ENCODE measurements around the gene DNAH8. TPM values are rescaled to one million over a fixed set of nuclear protein-coding genes. Genes with fewer than 3 reads are reported as not detected.

DNAH8 gene
- total RNA-seq, 1 donor from 2014 or later = 14.6 TPM

DNA sequence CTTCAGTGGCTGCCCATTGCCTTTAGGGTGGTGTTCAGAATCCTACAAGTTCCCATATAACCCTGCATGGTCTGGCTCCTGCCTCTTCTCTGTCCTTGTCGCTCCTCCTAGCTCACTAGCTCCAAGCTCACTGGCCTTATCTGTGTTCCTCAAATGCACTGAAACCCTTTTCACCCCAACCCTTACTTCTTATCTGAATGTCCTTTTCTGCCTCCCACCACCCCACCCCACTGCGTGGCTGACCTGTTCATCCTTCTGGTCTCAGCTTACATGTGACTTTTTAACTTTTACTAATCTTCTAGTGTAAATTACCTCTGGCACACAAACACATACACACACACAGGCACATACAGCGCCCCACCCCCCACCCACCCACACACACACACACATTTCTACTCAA, 292.5 kb downstream of the DNAH8 start:
- no peaks in the 10 kb centered on the region for H3K9me3 ChIP-seq (ENCODE audit: control insufficient read depth in 3 of 3, low read length in 3 of 3)
- no peaks in the 10 kb centered on the region for H3K4me1 ChIP-seq (ENCODE audit: control insufficient read depth in 3 of 3, insufficient read depth in 3 of 3, low read length in 3 of 3)
- H3K27me3 ChIP-seq (ENCODE audit: control insufficient read depth in 3 of 3, insufficient read depth in 3 of 3, low read length in 3 of 3) = peaks cover 0 to 11% (median 10%) of the 10 kb centered on the region in 3 donors
- no peak overlapping the region for H3K4me3 ChIP-seq (ENCODE audit: low read length in 3 of 3)
- no peak overlapping the region for H3K9ac ChIP-seq (ENCODE audit: low read depth in 1 of 3, low read length in 3 of 3)
- no peaks in the 10 kb centered on the region for H3K36me3 ChIP-seq (ENCODE audit: control insufficient read depth in 3 of 3, insufficient read depth in 3 of 3, low read length in 3 of 3)
- no peak overlapping the region for H3K27ac ChIP-seq (ENCODE audit: low read depth, low read length)

GRCh38 chr6:39008737-39009136, 293.6 kb downstream of the DNAH8 start:
- Histone ChIP-seq H3K4me3 (ENCODE audit: low read length in 3 of 3) (no peak overlapping the region), H3K36me3 (ENCODE audit: control insufficient read depth in 3 of 3, insufficient read depth in 3 of 3, low read length in 3 of 3) (no peaks in the 10 kb centered on the region), H3K9me3 (ENCODE audit: control insufficient read depth in 3 of 3, low read length in 3 of 3) (no peaks in the 10 kb centered on the region), H3K27ac (ENCODE audit: low read depth, low read length) (no peak overlapping the region), H3K9ac (ENCODE audit: low read depth in 1 of 3, low read length in 3 of 3) (no peak overlapping the region), H3K4me1 (ENCODE audit: control insufficient read depth in 3 of 3, insufficient read depth in 3 of 3, low read length in 3 of 3) (no peaks in the 10 kb centered on the region), H3K27me3 (ENCODE audit: control insufficient read depth in 3 of 3, insufficient read depth in 3 of 3, low read length in 3 of 3) (peaks cover 0 to 11% (median 5%) of the 10 kb centered on the region in 3 donors)

- no peaks in the 10 kb centered on the region for H3K9me3 ChIP-seq (ENCODE audit: control insufficient read depth in 3 of 3, low read length in 3 of 3)
- no peak overlapping the region for H3K27ac ChIP-seq (ENCODE audit: low read depth, low read length)
- H3K9ac ChIP-seq (ENCODE audit: low read depth in 1 of 3, low read length in 3 of 3) = no peak overlapping the region
- H3K4me3 ChIP-seq (ENCODE audit: low read length in 3 of 3) = no peak overlapping the region
- peaks cover 0 to 11% (median 5%) of the 10 kb centered on the region in 3 donors for H3K27me3 ChIP-seq (ENCODE audit: control insufficient read depth in 3 of 3, insufficient read depth in 3 of 3, low read length in 3 of 3)
- no peaks in the 10 kb centered on the region for H3K4me1 ChIP-seq (ENCODE audit: control insufficient read depth in 3 of 3, insufficient read depth in 3 of 3, low read length in 3 of 3)
- H3K36me3 ChIP-seq (ENCODE audit: control insufficient read depth in 3 of 3, insufficient read depth in 3 of 3, low read length in 3 of 3) = no peaks in the 10 kb centered on the region
These were observed 294.4 kb downstream of the DNAH8 start for GRCh38 chr6:39009476-39009875.

GRCh38 chr6:39016839-39017546, 301.9 kb downstream of the DNAH8 start:
- no peaks in the 10 kb centered on the region for H3K4me1 ChIP-seq (ENCODE audit: control insufficient read depth in 3 of 3, insufficient read depth in 3 of 3, low read length in 3 of 3)

DNA sequence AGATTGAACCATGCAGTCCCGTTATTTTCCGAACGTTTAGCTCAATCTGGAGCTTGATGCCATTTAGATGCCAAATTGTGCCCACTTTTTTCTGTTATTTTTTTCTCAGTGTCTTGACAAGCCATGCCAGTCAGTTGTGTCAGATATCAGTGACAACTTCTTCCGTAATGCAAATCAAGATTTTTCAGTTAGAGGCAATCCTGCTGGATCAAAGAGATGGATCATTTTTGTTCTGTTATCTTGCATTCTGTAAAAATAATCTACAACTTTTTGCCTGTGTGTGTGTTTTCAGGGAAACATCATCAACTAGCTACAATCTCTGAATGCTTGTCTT, 302.4 kb downstream of the DNAH8 start:
- Histone ChIP-seq H3K9ac (ENCODE audit: low read depth in 1 of 3, low read length in 3 of 3) (no peak overlapping the region), H3K27ac (ENCODE audit: low read depth, low read length) (no peak overlapping the region), H3K27me3 (ENCODE audit: control insufficient read depth in 3 of 3, insufficient read depth in 3 of 3, low read length in 3 of 3) (peaks cover 0 to 10% (median 4%) of the 10 kb centered on the region in 3 donors), H3K4me1 (ENCODE audit: control insufficient read depth in 3 of 3, insufficient read depth in 3 of 3, low read length in 3 of 3) (no peaks in the 10 kb centered on the region), H3K36me3 (ENCODE audit: control insufficient read depth in 3 of 3, insufficient read depth in 3 of 3, low read length in 3 of 3) (no peaks in the 10 kb centered on the region), H3K4me3 (ENCODE audit: low read length in 3 of 3) (no peak overlapping the region), H3K9me3 (ENCODE audit: control insufficient read depth in 3 of 3, low read length in 3 of 3) (no peaks in the 10 kb centered on the region)

More at GRCh38 chr6:39016839-39017546, 301.9 kb downstream of the DNAH8 start:
- no peaks in the 10 kb centered on the region for H3K36me3 ChIP-seq (ENCODE audit: control insufficient read depth in 3 of 3, insufficient read depth in 3 of 3, low read length in 3 of 3)
- no peak overlapping the region for H3K27ac ChIP-seq (ENCODE audit: low read depth, low read length)
- H3K4me3 ChIP-seq (ENCODE audit: low read length in 3 of 3) = no peak overlapping the region
- no peak overlapping the region for H3K9ac ChIP-seq (ENCODE audit: low read depth in 1 of 3, low read length in 3 of 3)
- H3K9me3 ChIP-seq (ENCODE audit: control insufficient read depth in 3 of 3, low read length in 3 of 3) = no peaks in the 10 kb centered on the region
- H3K27me3 ChIP-seq (ENCODE audit: control insufficient read depth in 3 of 3, insufficient read depth in 3 of 3, low read length in 3 of 3) = peaks cover 0 to 8% (median 4%) of the 10 kb centered on the region in 3 donors

- H3K4me1 ChIP-seq (ENCODE audit: control insufficient read depth in 3 of 3, insufficient read depth in 3 of 3, low read length in 3 of 3) = no peaks in the 10 kb centered on the region
- H3K9ac ChIP-seq (ENCODE audit: low read depth in 1 of 3, low read length in 3 of 3) = no peak overlapping the region
- no peaks in the 10 kb centered on the region for H3K9me3 ChIP-seq (ENCODE audit: control insufficient read depth in 3 of 3, low read length in 3 of 3)
- no peak overlapping the region for H3K27ac ChIP-seq (ENCODE audit: low read depth, low read length)
- no peaks in the 10 kb centered on the region for H3K36me3 ChIP-seq (ENCODE audit: control insufficient read depth in 3 of 3, insufficient read depth in 3 of 3, low read length in 3 of 3)
- H3K4me3 ChIP-seq (ENCODE audit: low read length in 3 of 3) = no peak overlapping the region
- peaks cover 0 to 12% (median 4%) of the 10 kb centered on the region in 3 donors for H3K27me3 ChIP-seq (ENCODE audit: control insufficient read depth in 3 of 3, insufficient read depth in 3 of 3, low read length in 3 of 3)
These were observed 303.0 kb downstream of the DNAH8 start for GRCh38 chr6:39018103-39018502.

DNA sequence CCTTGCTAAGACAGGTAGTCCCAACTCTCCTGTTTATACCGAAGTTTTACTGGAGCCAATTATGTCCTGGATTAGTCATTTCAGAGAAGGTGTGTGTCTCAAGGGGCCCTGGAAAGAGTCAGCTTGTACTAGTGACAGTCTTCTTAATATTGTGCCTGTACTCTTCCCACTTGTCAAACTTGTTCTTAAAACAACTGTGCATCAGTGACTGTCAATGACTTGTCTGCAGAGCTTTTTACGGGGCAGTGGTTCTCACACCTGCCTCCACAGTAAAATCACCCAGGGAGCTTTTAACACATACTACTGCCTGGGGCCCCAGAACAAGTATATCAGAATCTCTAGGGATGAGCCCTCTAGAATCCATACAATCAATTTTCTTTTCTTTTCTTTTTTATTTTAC, 305.0 kb downstream of the DNAH8 start:
- Histone ChIP-seq H3K27me3 (ENCODE audit: control insufficient read depth in 3 of 3, insufficient read depth in 3 of 3, low read length in 3 of 3) (peaks cover 4 to 12% (median 5%) of the 10 kb centered on the region in 3 donors), H3K4me3 (ENCODE audit: low read length in 3 of 3) (no peak overlapping the region), H3K9me3 (ENCODE audit: control insufficient read depth in 3 of 3, low read length in 3 of 3) (no peaks in the 10 kb centered on the region), H3K27ac (ENCODE audit: low read depth, low read length) (no peak overlapping the region), H3K9ac (ENCODE audit: low read depth in 1 of 3, low read length in 3 of 3) (no peak overlapping the region), H3K4me1 (ENCODE audit: control insufficient read depth in 3 of 3, insufficient read depth in 3 of 3, low read length in 3 of 3) (no peaks in the 10 kb centered on the region), H3K36me3 (ENCODE audit: control insufficient read depth in 3 of 3, insufficient read depth in 3 of 3, low read length in 3 of 3) (no peaks in the 10 kb centered on the region)

GRCh38 chr6:39021041-39021440, 305.9 kb downstream of the DNAH8 start:
- H3K9me3 ChIP-seq (ENCODE audit: control insufficient read depth in 3 of 3, low read length in 3 of 3) = no peaks in the 10 kb centered on the region
- H3K4me1 ChIP-seq (ENCODE audit: control insufficient read depth in 3 of 3, insufficient read depth in 3 of 3, low read length in 3 of 3) = no peaks in the 10 kb centered on the region
- peaks cover 4 to 12% (median 5%) of the 10 kb centered on the region in 3 donors for H3K27me3 ChIP-seq (ENCODE audit: control insufficient read depth in 3 of 3, insufficient read depth in 3 of 3, low read length in 3 of 3)
- no peak overlapping the region for H3K9ac ChIP-seq (ENCODE audit: low read depth in 1 of 3, low read length in 3 of 3)
- no peak overlapping the region for H3K27ac ChIP-seq (ENCODE audit: low read depth, low read length)
- no peaks in the 10 kb centered on the region for H3K36me3 ChIP-seq (ENCODE audit: control insufficient read depth in 3 of 3, insufficient read depth in 3 of 3, low read length in 3 of 3)
- no peak overlapping the region for H3K4me3 ChIP-seq (ENCODE audit: low read length in 3 of 3)

DNA sequence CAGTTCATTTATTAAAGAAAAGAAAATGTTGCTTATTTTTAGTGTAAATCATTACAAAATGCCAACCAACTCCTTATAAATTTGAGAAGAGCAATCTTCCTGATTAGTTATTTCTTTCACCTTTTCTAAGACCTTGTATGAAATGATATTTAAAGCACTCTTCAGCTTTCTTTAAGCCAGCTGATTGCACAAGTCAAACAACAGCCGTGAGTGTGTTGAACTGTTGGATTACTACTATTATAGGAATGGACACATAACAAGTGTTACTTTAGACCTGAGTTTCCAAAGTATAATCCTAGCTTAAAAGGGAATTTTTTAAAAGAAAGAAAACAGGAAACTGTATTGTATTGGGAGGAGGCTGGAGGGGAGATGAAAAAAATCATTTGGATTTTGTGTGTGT, 306.7 kb downstream of the DNAH8 start:
- H3K27ac ChIP-seq (ENCODE audit: low read depth, low read length) = no peak overlapping the region
- H3K9ac ChIP-seq (ENCODE audit: low read depth in 1 of 3, low read length in 3 of 3) = no peak overlapping the region
- H3K27me3 ChIP-seq (ENCODE audit: control insufficient read depth in 3 of 3, insufficient read depth in 3 of 3, low read length in 3 of 3) = peaks cover 4 to 12% (median 5%) of the 10 kb centered on the region in 3 donors
- no peak overlapping the region for H3K4me3 ChIP-seq (ENCODE audit: low read length in 3 of 3)
- H3K9me3 ChIP-seq (ENCODE audit: control insufficient read depth in 3 of 3, low read length in 3 of 3) = no peaks in the 10 kb centered on the region
- H3K4me1 ChIP-seq (ENCODE audit: control insufficient read depth in 3 of 3, insufficient read depth in 3 of 3, low read length in 3 of 3) = no peaks in the 10 kb centered on the region
- no peaks in the 10 kb centered on the region for H3K36me3 ChIP-seq (ENCODE audit: control insufficient read depth in 3 of 3, insufficient read depth in 3 of 3, low read length in 3 of 3)

DNA sequence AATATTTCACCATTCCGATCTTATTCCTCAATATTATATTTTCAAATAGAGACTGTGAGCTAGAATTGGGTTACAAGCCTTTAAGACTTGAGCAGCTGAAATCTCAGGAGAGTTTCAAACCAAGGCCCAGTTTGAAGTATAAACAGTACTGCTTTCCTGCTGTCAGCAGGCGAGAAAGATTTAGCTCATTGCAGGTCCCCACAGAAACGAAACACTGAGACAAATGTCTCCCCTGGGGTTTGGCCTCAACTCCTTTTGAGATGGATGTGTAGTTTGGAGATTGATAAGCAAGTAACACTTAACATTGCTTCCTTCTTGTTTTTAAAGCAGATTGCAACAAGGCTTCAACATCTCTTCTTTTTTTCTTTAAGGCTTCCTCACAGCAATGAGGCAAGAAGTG, 311.1 kb downstream of the DNAH8 start:
- Histone ChIP-seq H3K4me1 (ENCODE audit: control insufficient read depth in 3 of 3, insufficient read depth in 3 of 3, low read length in 3 of 3) (no peaks in the 10 kb centered on the region), H3K9ac (ENCODE audit: low read depth in 1 of 3, low read length in 3 of 3) (no peak overlapping the region), H3K27ac (ENCODE audit: low read depth, low read length) (no peak overlapping the region), H3K36me3 (ENCODE audit: control insufficient read depth in 3 of 3, insufficient read depth in 3 of 3, low read length in 3 of 3) (no peaks in the 10 kb centered on the region), H3K4me3 (ENCODE audit: low read length in 3 of 3) (no peak overlapping the region), H3K9me3 (ENCODE audit: control insufficient read depth in 3 of 3, low read length in 3 of 3) (no peaks in the 10 kb centered on the region), H3K27me3 (ENCODE audit: control insufficient read depth in 3 of 3, insufficient read depth in 3 of 3, low read length in 3 of 3) (peaks cover 0 to 13% (median 6%) of the 10 kb centered on the region in 3 donors)

Measured in skeletal muscle tissue (tissue), 4 donors.